T-cell (primary cell): ENCODE data around the gene NR2F1-AS1. TPM values are rescaled to one million over a fixed set of nuclear protein-coding genes. Genes with fewer than 3 reads are reported as not detected.

Experiments
- ATAC-seq, 4 experiments: fragments of 200-7000 bp in 3 of 4; fragments of 150-1000 bp in 1 of 4; cut with Tn5 transposase; replicated peaks in 1 of 4; 1 replicate in 3 of 4; 2 replicates in 1 of 4; pipeline ENCODE4 v1.10.0; 2021; ENCODE audit warnings: moderate library complexity in 3 of 4, mild to moderate bottlenecking in 2 of 4, moderate number of reproducible peaks in 1 of 4
- CTCF ChIA-PET, 2 donors: fragments of 300-600 bp; sonication (Branson Sonifier 250); formaldehyde crosslinking; loops; one replicate each; lab custom pipeline; 2022; ENCODE audit warnings: antibody characterized with exemption in 2 of 2; lab: Charles Lee
- POLR2A ChIA-PET, 2 donors: fragments of 300-600 bp; sonication (Branson Sonifier 250); formaldehyde crosslinking; loops; one replicate each; lab custom pipeline; 2022; ENCODE audit warnings: antibody characterized with exemption in 2 of 2; lab: Charles Lee
- DNase-seq, 35 experiments: peaks; one replicate each; pipeline versions ENCODE4 v3.0.0 to v3.0.0-alpha.2; 2013 to 2023
- H3K27ac ChIP-seq: one replicate; pipeline ENCODE4 v1.5.1; 2013; ENCODE audit warnings: low read length
- H3K27me3 ChIP-seq, 2 experiments: replicated peaks in 1 of 2; 1 replicate in 1 of 2; 2 replicates in 1 of 2; pipeline versions ENCODE4 v1.6.1 to v1.7.0; 2013; ENCODE audit warnings: low read length in 1 of 2, mixed read lengths in 1 of 2; ENCODE audit not compliant: control insufficient read depth in 2 of 2, insufficient read depth in 2 of 2; ENCODE audit errors: extremely low read depth in 1 of 2
- H3K36me3 ChIP-seq, 2 donors: 1 replicate in 1 of 2; 2 replicates in 1 of 2; pipeline versions ENCODE4 v1.6.1 to v1.7.0; 2013; ENCODE audit warnings: low read length in 1 of 2; ENCODE audit not compliant: control insufficient read depth in 2 of 2, insufficient read depth in 1 of 2; ENCODE audit errors: extremely low read depth in 1 of 2
- H3K4me1 ChIP-seq, 2 experiments: 1 replicate in 1 of 2; 2 replicates in 1 of 2; pipeline versions ENCODE4 v1.6.1 to v1.7.0; 2013; ENCODE audit warnings: low read length in 2 of 2, mixed read lengths in 1 of 2; ENCODE audit not compliant: insufficient read depth in 2 of 2, control insufficient read depth in 1 of 2; ENCODE audit errors: extremely low read depth in 1 of 2
- H3K4me3 ChIP-seq, 2 donors: 1 replicate in 1 of 2; 2 replicates in 1 of 2; pipeline versions ENCODE4 v1.5.1 to v1.7.0; 2013; ENCODE audit warnings: mild to moderate bottlenecking in 2 of 2, low read length in 1 of 2, moderate library complexity in 1 of 2; ENCODE audit not compliant: control insufficient read depth in 1 of 2; ENCODE audit errors: extremely low read depth in 1 of 2
- H3K9me3 ChIP-seq: 2 replicates; pipeline ENCODE4 v1.7.0; 2013
- H3K27ac Mint-ChIP-seq, 2 donors: one replicate each; pipeline ENCODE4 v1.8.0; 2020 to 2021; ENCODE audit warnings: mild to moderate bottlenecking in 2 of 2, mixed read lengths in 2 of 2
- H3K27me3 Mint-ChIP-seq, 2 donors: one replicate each; pipeline ENCODE4 v1.8.0; 2021 to 2022; ENCODE audit warnings: mixed read lengths in 2 of 2
- H3K36me3 Mint-ChIP-seq: one replicate; pipeline ENCODE4 v1.8.0; 2021; ENCODE audit warnings: mixed read lengths
- H3K4me1 Mint-ChIP-seq, 3 donors: one replicate each; pipeline ENCODE4 v1.8.0; 2020 to 2022; ENCODE audit warnings: mixed read lengths in 3 of 3, mild to moderate bottlenecking in 1 of 3
- H3K4me3 Mint-ChIP-seq, 3 donors: one replicate each; pipeline ENCODE4 v1.8.0; 2020 to 2022; ENCODE audit warnings: mild to moderate bottlenecking in 3 of 3, mixed read lengths in 3 of 3, moderate library complexity in 3 of 3
- H3K9me3 Mint-ChIP-seq, 3 donors: one replicate each; pipeline ENCODE4 v1.8.0; 2020 to 2022; ENCODE audit warnings: mixed read lengths in 3 of 3
- WGBS: methylation state at CpG from one replicate; pipeline ENCODE4 v1.1.5; 2013; ENCODE audit warnings: missing lambda C conversion rate; ENCODE audit not compliant: insufficient coverage; 5-methylcytosine and 5-hydroxymethylcytosine counted together
- total RNA-seq, 35 experiments: library from RNA in 6 of 35; stranded (reverse) in 6 of 35; fragments of 120-200 nt in 1 of 35; gene quantifications; one replicate each; pipeline versions ENCODE4 v1.2.1 to v1.2.4 and lab custom pipeline; 2013 to 2026

NR2F1-AS1 gene
- total RNA-seq, 5 donors from 2014 or later (not counting 1 experiment from before 2014, with no cell fraction given) = not detected

DNA sequence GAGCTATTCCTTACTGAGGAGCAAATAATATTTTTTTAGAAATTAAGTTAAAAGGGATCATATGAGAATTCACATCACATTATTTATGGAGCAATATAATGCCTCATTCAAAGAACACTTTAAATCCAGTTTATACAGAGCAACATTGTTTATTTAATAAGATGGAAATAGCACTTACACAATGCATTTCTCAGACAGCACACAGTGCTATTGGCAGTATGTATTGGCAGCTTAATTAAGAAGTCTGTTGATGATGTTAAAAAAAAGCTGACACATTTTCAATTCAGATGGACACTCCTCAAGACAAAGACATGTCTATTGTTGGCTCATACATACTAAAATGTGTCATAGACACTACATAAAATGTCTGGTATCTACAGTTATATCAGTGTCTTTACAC, 171.3 kb downstream of the NR2F1-AS1 start:
- Histone ChIP-seq H3K4me1 (no peaks in the 10 kb centered on the region), H3K27ac (no peak overlapping the region), H3K9me3 (no peaks in the 10 kb centered on the region), H3K4me3 (no peak overlapping the region), H3K27me3 (no peaks in the 10 kb centered on the region), H3K36me3 (no peaks in the 10 kb centered on the region)
- Mint-ChIP-seq H3K27ac (no peak overlapping the region), H3K27me3 (peaks cover 0 to 6% of the 10 kb centered on the region in 2 donors), H3K9me3 (no peaks in the 10 kb centered on the region), H3K4me1 (no peaks in the 10 kb centered on the region), H3K4me3 (no peak overlapping the region), H3K36me3 (no peaks in the 10 kb centered on the region)
- CTCF ChIA-PET = no interaction called here
- POLR2A ChIA-PET = no interaction called here
- ATAC-seq (no peak), DNase-seq (no peak)

DNA sequence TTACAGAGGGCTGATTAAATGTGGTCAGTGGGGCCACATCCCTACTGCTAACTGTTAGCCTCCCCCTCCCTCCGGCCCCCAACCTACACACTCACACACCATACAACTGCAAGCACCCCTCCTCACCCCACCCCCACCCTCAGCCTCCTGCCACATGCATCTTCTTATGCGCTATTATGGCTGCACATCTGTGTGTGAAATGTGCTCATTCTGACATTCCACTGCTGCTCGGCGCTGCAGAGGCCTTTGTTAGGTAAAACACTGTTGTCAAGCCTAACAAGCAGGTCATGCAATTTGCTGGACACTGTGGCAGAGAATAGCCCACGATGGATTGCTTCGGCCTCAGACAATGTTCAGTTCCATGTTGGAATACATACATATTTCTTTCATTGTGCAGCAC, 173.6 kb downstream of the NR2F1-AS1 start:
- H3K27ac ChIP-seq = no peak overlapping the region
- H3K27me3 ChIP-seq = no peaks in the 10 kb centered on the region
- no peaks in the 10 kb centered on the region for H3K9me3 ChIP-seq
- no peak overlapping the region for H3K4me3 ChIP-seq
- DNase-seq (no peak), ATAC-seq (no peak)
- Mint-ChIP-seq H3K4me1 (no peaks in the 10 kb centered on the region), H3K36me3 (no peaks in the 10 kb centered on the region), H3K27ac (no peak overlapping the region), H3K9me3 (no peaks in the 10 kb centered on the region), H3K4me3 (no peak overlapping the region), H3K27me3 (peaks cover under 1 to 4% of the 10 kb centered on the region in 2 donors)
- WGBS = 85% methylated on average over 5 of the region's 6 CpGs
- no peaks in the 10 kb centered on the region for H3K36me3 ChIP-seq
- ChIA-PET CTCF (interaction anchor here in 1 of 2 donors (0.5 kb wide), 1 partner anchor 1515 kb away, joined by 4 read pairs; no protein-coding TSS in a partner anchor), POLR2A (no interaction called here)
- H3K4me1 ChIP-seq = no peaks in the 10 kb centered on the region

DNA sequence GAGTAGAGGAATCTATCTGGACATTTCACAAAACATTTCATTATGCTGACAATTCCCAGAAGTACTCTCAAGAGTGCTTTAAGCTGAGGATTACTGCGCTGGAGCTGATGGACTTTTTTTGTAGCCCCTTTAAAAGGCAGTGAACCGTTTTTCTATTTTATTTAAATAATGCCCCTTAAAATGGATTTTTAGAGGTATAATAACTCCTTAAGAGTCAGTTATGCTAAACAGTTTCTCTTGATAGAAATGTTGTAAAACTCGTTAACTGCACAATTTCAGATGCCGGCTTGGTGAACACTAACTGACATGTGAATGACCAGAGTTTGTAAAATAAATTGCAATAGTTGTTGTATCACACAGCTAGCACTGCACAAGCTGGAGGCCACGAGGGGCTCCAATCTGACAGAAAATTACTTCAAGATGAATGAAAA, 174.0 kb downstream of the NR2F1-AS1 start:
- 70% methylated on average over 3 of the region's 5 CpGs for WGBS
- Mint-ChIP-seq H3K4me1 (no peaks in the 10 kb centered on the region), H3K27me3 (peaks cover 3 to 5% of the 10 kb centered on the region in 2 donors), H3K4me3 (no peak overlapping the region), H3K36me3 (no peaks in the 10 kb centered on the region), H3K27ac (no peak overlapping the region), H3K9me3 (no peaks in the 10 kb centered on the region)
- no peaks in the 10 kb centered on the region for H3K27me3 ChIP-seq
- no peak overlapping the region for H3K4me3 ChIP-seq
- DNase-seq (no peak), ATAC-seq (no peak)
- H3K36me3 ChIP-seq = no peaks in the 10 kb centered on the region
- CTCF ChIA-PET = no interaction called here
- H3K9me3 ChIP-seq = no peaks in the 10 kb centered on the region
- H3K4me1 ChIP-seq = no peaks in the 10 kb centered on the region
- no peak overlapping the region for H3K27ac ChIP-seq
- POLR2A ChIA-PET = no interaction called here

DNA sequence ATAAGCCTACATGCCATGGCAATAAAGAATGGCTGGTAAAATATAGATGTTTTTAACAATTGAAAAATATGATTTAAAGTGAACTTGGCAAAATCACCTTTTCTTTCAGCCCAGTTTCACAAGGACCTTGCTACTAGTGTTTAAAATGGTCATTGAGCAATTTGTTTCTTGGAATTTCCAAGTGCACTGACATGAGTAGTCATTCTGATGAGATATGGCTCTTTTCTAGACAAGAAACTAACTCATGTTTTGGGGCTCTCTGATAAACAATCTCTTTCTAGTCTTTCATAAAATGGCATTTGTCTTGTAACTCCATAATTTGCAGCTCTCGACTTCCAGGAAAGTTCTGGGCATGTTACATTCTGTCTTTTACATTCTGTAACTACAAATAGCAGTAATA, 176.8 kb downstream of the NR2F1-AS1 start:
- Mint-ChIP-seq H3K4me3 (no peak overlapping the region), H3K4me1 (no peaks in the 10 kb centered on the region), H3K9me3 (no peaks in the 10 kb centered on the region), H3K36me3 (no peaks in the 10 kb centered on the region), H3K27me3 (peaks cover 3 to 5% of the 10 kb centered on the region in 2 donors), H3K27ac (no peak overlapping the region)
- H3K36me3 ChIP-seq = no peaks in the 10 kb centered on the region
- no peaks in the 10 kb centered on the region for H3K4me1 ChIP-seq
- CTCF ChIA-PET = no interaction called here
- no peaks in the 10 kb centered on the region for H3K9me3 ChIP-seq
- ATAC-seq (no peak), DNase-seq (no peak)
- POLR2A ChIA-PET = no interaction called here
- H3K4me3 ChIP-seq = no peak overlapping the region
- no peak overlapping the region for H3K27ac ChIP-seq
- WGBS = no CpG with 5 or more reads among the region's 1 CpG
- H3K27me3 ChIP-seq = no peaks in the 10 kb centered on the region

DNA sequence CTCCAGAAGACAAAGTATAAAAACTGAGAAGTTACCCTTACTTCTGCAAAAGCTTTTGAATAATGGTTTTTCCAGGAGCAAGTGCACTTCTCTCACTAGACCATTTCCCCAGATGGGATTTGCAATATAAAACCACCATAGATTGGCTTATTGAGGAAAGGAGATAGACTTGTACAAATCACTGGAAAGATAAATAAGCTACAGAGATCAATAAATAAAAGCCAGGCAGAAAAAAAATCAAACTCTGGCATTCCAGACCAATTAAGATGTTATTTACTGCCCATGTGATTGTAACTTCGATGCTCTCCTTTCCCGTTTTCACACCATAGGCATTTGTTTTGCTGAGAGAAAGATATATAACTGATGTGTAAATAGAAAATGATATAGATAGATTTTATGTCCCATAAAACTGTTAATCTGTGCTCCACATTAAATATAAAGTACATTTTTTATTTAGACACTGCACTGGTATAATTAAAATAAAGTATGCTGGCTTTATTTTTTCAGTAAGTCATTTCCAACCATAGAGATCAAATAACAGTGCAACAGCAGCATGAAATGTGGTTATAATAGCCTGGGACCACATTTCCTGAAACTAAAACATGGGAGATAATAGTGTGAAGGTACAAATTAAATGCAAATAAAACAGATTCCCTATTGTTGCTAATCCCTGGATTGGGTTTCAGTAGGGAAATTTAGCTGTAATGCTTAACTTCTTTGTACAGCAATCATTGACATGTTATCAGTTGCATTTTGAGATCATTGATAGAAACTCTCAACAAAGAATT, 177.7 kb downstream of the NR2F1-AS1 start:
- Histone ChIP-seq H3K27ac (no peak overlapping the region), H3K36me3 (no peaks in the 10 kb centered on the region), H3K9me3 (no peaks in the 10 kb centered on the region), H3K4me1 (no peaks in the 10 kb centered on the region), H3K27me3 (no peaks in the 10 kb centered on the region), H3K4me3 (no peak overlapping the region)
- Mint-ChIP-seq H3K9me3 (no peaks in the 10 kb centered on the region), H3K27me3 (peaks cover 2 to 5% of the 10 kb centered on the region in 2 donors), H3K27ac (no peak overlapping the region), H3K4me1 (no peaks in the 10 kb centered on the region), H3K36me3 (no peaks in the 10 kb centered on the region), H3K4me3 (no peak overlapping the region)
- no peak for ATAC-seq
- no CpG with 5 or more reads among the region's 2 CpGs for WGBS
- ChIA-PET POLR2A (no interaction called here), CTCF (no interaction called here)
- DNase-seq = no peak

DNA sequence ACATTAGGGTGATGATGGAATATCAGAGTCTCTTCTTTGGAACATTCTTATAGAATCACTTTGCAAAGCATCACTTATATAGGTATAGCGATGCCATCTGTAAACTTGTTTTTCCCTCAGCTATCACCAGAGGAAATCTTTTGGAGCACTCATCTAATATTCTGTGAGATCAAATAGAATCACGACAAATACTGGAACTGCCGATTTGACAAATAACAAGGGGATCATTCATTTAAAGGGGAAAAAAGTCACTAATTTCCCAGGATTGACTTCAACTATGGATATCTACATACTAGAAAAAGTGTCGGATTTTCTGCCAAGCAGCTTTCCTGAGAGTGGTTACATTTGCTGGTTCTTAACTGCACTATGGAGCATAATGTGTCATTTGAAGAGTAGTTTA, 178.6 kb downstream of the NR2F1-AS1 start:
- no peaks in the 10 kb centered on the region for H3K36me3 ChIP-seq
- Mint-ChIP-seq H3K27ac (no peak overlapping the region), H3K4me1 (no peaks in the 10 kb centered on the region), H3K9me3 (peaks cover 0 to 6% (median 0%) of the 10 kb centered on the region in 3 donors), H3K4me3 (no peak overlapping the region), H3K36me3 (no peaks in the 10 kb centered on the region), H3K27me3 (peaks cover 2 to 5% of the 10 kb centered on the region in 2 donors)
- no peaks in the 10 kb centered on the region for H3K4me1 ChIP-seq
- H3K27ac ChIP-seq = no peak overlapping the region
- ATAC-seq (no peak), DNase-seq (no peak)
- H3K4me3 ChIP-seq = no peak overlapping the region
- CTCF ChIA-PET = no interaction called here
- no peaks in the 10 kb centered on the region for H3K27me3 ChIP-seq
- H3K9me3 ChIP-seq = no peaks in the 10 kb centered on the region
- WGBS = no CpG with 5 or more reads among the region's 4 CpGs
- POLR2A ChIA-PET = no interaction called here
